ENCODE measurements around the gene ZNF724.
"Not testable (repeated sequence)": the region's sequence is repeated elsewhere in the genome, so short reads cannot be mapped to it uniquely, and the experiment has no call there.

- not testable (repeated sequence) for TF ChIP-seq CTCF (conservative IDR thresholded peaks at IDR 0.05 in 1 of 2, IDR thresholded peaks at IDR 0.05 in 1 of 2; ENCODE audit: low read depth in 1 of 2, low read length in 2 of 2); EZH2 (IDR thresholded peaks at IDR 0.05; ENCODE audit: low read length, missing control alignments)
Measured at GRCh38 chr19:23253256-23253655, 3.1 kb upstream of the ZNF724 start.

Measured in fibroblast of lung (primary cell).